Activated naive CD8-positive, alpha-beta T cell treated with anti-CD3 and anti-CD28 coated beads for 36 hours (primary cell): ENCODE measurements around the gene ANO1. TPM values are rescaled to one million over a fixed set of nuclear protein-coding genes. Genes with fewer than 3 reads are reported as not detected.
"Not testable (repeated sequence)": the region's sequence is repeated elsewhere in the genome, so short reads cannot be mapped to it uniquely, and the experiment has no call there.

Experiments
- DNase-seq: peaks from one replicate; pipeline ENCODE4 v3.0.0; 2021
- H3K27ac Mint-ChIP-seq: one replicate; pipeline ENCODE4 v1.8.0; 2022; ENCODE audit warnings: mild to moderate bottlenecking, moderate library complexity, mixed read lengths
- H3K27me3 Mint-ChIP-seq: one replicate; pipeline ENCODE4 v1.8.0; 2022; ENCODE audit warnings: mild to moderate bottlenecking, mixed read lengths
- H3K36me3 Mint-ChIP-seq: one replicate; pipeline ENCODE4 v1.8.0; 2021; ENCODE audit warnings: mild to moderate bottlenecking, mixed read lengths
- H3K4me1 Mint-ChIP-seq: one replicate; pipeline ENCODE4 v1.8.0; 2021; ENCODE audit warnings: mixed read lengths
- H3K4me3 Mint-ChIP-seq: one replicate; pipeline ENCODE4 v1.8.0; 2022; ENCODE audit warnings: mild to moderate bottlenecking, moderate library complexity, mixed read lengths
- H3K9me3 Mint-ChIP-seq: one replicate; pipeline ENCODE4 v1.8.0; 2022; ENCODE audit warnings: mixed read lengths
- total RNA-seq, 2 experiments: library from RNA; stranded (reverse); gene quantifications; one replicate each; pipeline ENCODE4 v1.2.3, GENCODE V29; 2021

ANO1 gene
- total RNA-seq: not detected

DNA sequence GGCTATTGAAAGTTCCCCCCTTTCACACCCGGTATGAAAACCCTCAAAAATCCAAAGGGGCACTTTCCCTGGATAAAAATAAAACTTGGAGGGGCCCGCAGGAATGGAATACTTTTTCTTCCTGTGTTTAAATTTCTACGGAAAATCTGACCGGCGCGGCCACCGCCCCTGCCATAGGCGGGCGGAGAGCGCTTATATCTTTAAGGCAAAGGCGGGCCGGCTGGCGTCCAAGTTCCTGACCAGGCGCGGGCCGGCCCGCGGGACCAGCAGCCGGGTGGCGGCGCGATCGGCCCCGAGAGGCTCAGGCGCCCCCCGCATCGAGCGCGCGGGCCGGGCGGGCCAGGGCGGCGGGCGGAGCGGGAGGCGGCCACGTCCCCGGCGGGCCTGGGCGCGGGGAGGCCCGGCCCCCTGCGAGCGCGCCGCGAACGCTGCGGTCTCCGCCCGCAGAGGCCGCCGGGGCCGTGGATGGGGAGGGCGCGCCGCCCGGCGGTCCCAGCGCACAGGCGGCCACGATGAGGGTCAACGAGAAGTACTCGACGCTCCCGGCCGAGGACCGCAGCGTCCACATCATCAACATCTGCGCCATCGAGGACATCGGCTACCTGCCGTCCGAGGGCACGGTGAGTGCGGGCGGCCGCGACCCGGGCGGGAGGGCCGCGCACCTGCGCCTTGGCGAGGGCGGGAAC lies at the start of gene ANO1:
TSS of gene ANO1 (plus strand) at position 223 of the 686 bp plus-strand sequence. CDS start at position 513, 290 bp downstream.
- Mint-ChIP-seq H3K27me3 (peaks cover 60% of the 10 kb centered on the region), H3K36me3 (no peaks in the 10 kb centered on the region), H3K27ac (no peak within 1 kb of the TSS), H3K4me3 (no peak within 1 kb of the TSS), H3K9me3 (no peaks in the 10 kb centered on the region), H3K4me1 (peaks cover 4% of the 10 kb centered on the region)
- DNase-seq: no peak

DNA sequence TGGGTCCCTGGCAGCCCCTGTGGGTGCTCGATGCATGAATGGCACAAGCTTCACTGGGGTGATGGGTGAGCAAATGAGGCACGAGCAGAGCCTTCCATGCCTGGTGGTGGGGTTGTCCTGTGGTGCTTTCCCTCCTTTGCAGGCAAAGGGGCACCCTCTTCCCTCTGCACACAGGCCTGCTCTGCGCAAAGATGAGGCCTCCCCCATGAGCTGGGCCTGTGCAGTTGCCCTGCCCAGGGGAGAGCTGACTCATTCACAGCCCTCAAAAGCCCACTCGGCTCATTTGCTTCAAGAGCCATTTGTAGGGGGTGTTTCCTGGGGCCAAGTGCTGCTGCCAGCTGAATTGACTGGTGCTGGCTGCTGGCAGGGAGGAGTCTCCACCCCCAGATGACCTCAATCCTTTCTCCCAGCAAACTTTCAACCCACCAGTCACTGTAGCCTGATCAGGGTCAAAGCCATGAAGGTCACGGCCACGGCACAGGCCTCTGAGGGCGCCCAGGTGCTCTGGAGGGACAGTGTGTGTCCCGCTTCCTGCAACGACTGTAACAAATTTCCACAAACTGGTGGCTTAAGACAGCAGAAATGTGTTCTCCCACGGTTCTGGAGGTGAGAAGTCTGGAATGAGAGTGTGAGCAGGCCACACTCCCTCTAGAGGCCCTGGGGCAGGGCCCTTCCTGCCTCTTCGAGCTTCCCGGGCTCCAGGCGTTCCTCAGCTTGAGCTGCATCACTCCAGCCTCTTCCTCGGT lies 48.8 kb upstream of the ANO1 start:
- Mint-ChIP-seq H3K36me3 (no peaks in the 10 kb centered on the region), H3K4me3 (no peak overlapping the region), H3K27ac (no peak overlapping the region), H3K27me3 (peaks cover 7% of the 10 kb centered on the region), H3K4me1 (no peaks in the 10 kb centered on the region), H3K9me3 (no peaks in the 10 kb centered on the region)
- DNase-seq: no peak

- Mint-ChIP-seq H3K27me3 (peaks cover 7% of the 10 kb centered on the region), H3K27ac (no peak overlapping the region), H3K4me3 (no peak overlapping the region), H3K4me1 (no peaks in the 10 kb centered on the region), H3K36me3 (no peaks in the 10 kb centered on the region), H3K9me3 (no peaks in the 10 kb centered on the region)
- no peak for DNase-seq
Observed at GRCh38 chr11:70029861-70030380, 48.2 kb upstream of the ANO1 start.

GRCh38 chr11:70030412-70030811 lies 47.7 kb upstream of the ANO1 start:
- Mint-ChIP-seq H3K9me3 (no peaks in the 10 kb centered on the region), H3K4me3 (no peak overlapping the region), H3K36me3 (no peaks in the 10 kb centered on the region), H3K27ac (no peak overlapping the region), H3K4me1 (no peaks in the 10 kb centered on the region), H3K27me3 (peaks cover 7% of the 10 kb centered on the region)
- DNase-seq: no peak

DNA sequence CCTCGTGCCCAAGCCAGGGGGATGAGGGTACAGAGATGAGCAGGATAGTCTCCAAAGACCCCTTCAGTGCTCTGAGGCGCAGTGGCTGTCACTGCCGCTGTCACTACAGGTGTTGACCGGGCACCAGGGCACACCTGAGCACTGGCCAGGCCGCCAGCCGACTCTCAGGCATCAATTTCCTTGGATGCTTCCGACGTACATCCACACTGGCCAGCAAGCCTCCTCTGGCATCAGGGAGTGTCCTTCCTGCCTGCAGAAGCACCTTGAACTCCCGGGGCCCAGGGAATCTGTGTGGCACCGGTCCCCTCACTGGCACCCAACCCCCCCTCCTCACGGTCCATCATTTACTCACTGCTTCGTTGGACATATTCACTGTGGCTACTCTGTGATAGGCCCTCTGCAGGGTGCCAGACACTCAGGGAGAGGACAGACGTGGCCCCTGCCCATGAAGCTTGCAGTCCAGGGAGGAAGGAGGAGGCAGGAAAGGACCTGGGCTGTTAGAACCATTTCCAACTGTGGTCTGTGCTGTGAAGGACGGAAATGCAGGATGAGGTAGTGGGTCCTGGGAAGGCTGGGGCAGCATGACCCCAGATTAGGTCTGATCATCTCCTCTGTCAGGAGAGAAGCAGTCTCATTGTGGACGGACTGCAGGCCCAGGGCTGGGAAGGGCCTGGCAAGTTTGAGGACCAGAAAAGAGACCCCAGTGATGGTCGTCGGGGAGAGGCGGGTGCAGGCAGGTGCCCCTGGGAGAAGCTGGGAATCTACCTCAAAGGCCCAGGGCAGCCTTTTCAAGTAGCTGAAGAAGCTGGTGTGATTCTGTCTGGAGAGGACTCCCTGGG lies 46.3 kb upstream of the ANO1 start:
- H3K4me1 Mint-ChIP-seq: no peaks in the 10 kb centered on the region
- peaks cover 11% of the 10 kb centered on the region for H3K27me3 Mint-ChIP-seq
- H3K4me3 Mint-ChIP-seq: no peak overlapping the region
- no peak for DNase-seq
- H3K36me3 Mint-ChIP-seq: no peaks in the 10 kb centered on the region
- peaks cover 1% of the 10 kb centered on the region for H3K9me3 Mint-ChIP-seq
- H3K27ac Mint-ChIP-seq: no peak overlapping the region

- Mint-ChIP-seq H3K27ac (no peak overlapping the region), H3K36me3 (no peaks in the 10 kb centered on the region), H3K9me3 (peaks cover 1% of the 10 kb centered on the region), H3K4me1 (no peaks in the 10 kb centered on the region), H3K4me3 (no peak overlapping the region), H3K27me3 (peaks cover 11% of the 10 kb centered on the region)
- no peak for DNase-seq
Observed at GRCh38 chr11:70032470-70032795, 45.7 kb upstream of the ANO1 start.

DNA sequence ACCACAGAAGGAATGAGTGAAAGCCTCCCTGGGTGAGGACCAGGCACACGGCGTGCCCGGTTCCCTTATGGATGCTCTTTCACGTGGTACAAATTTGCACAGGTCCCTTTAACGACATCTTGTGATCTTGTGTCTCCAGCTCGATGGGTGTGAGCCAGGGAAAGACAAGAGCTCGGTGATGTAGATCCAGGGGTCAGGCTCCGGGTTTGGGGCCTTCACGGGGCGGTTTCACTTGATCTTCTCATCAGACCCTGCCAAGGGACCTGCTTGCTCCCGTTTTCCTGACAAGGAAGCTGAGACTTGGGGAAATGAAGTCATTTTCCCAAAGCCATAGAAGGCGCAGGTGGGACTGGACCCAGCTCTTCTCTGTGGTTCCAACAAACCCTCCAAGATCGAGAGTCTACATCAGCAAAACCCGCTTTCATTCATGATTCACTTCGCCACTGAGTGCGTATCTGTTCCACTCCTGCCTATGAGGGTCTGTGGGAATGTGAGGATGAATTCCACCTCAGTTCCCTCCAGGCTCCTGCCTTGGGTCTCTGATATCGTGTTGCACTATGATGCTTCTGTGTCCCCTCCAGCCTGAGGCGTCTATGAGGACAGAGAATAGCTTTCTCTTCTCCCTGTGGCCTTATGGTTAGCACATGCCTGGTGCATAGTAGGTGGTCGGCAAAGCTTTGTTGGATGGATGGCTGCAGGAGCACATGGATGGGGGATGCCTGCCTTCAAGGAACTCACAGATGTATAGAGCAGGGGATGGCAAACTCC lies 45.0 kb upstream of the ANO1 start:
- Mint-ChIP-seq H3K4me3 (no peak overlapping the region), H3K9me3 (peaks cover 2% of the 10 kb centered on the region), H3K27ac (no peak overlapping the region), H3K27me3 (peaks cover 12% of the 10 kb centered on the region), H3K36me3 (no peaks in the 10 kb centered on the region), H3K4me1 (no peaks in the 10 kb centered on the region)
- no peak for DNase-seq

DNA sequence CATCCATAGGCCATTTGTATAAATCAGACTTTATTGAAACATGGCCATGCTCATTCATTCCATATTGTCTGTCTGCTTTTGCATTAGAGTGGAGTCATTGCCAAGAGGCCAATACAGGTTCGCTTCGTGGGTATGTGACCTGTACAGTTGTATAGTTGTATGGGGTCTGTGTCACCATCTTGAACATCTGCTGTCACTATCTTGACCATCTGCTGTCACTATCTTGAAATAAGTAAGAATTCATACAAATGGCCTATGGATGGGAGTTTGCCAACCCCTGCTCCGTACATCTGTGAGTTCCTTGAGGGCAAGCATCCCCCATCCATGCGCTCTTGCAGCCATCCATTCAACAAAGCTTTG lies 44.4 kb upstream of the ANO1 start:
- Mint-ChIP-seq H3K4me1 (no peaks in the 10 kb centered on the region), H3K27ac (no peak overlapping the region), H3K4me3 (no peak overlapping the region), H3K36me3 (no peaks in the 10 kb centered on the region), H3K27me3 (peaks cover 18% of the 10 kb centered on the region), H3K9me3 (peaks cover 7% of the 10 kb centered on the region)
- no peak for DNase-seq

GRCh38 chr11:70034740-70035365 lies 43.3 kb upstream of the ANO1 start:
- Mint-ChIP-seq H3K27ac (no peak overlapping the region), H3K36me3 (no peaks in the 10 kb centered on the region), H3K4me1 (no peaks in the 10 kb centered on the region), H3K27me3 (peaks cover 25% of the 10 kb centered on the region), H3K9me3 (peaks cover 8% of the 10 kb centered on the region), H3K4me3 (no peak overlapping the region)
- DNase-seq: no peak

- DNase-seq, H3K36me3 Mint-ChIP-seq, H3K4me3 Mint-ChIP-seq, H3K9me3 Mint-ChIP-seq, H3K4me1 Mint-ChIP-seq, H3K27ac Mint-ChIP-seq: not testable (repeated sequence)
- peaks cover 33% of the 10 kb centered on the region for H3K27me3 Mint-ChIP-seq
Observed at GRCh38 chr11:70035665-70036064, 42.5 kb upstream of the ANO1 start.

GRCh38 chr11:70036971-70037882 lies 40.9 kb upstream of the ANO1 start:
- peaks cover 14% of the 10 kb centered on the region for H3K9me3 Mint-ChIP-seq
- no peak overlapping the region for H3K27ac Mint-ChIP-seq
- no peak for DNase-seq
- H3K4me3 Mint-ChIP-seq: no peak overlapping the region
- H3K4me1 Mint-ChIP-seq: no peaks in the 10 kb centered on the region
- H3K27me3 Mint-ChIP-seq: peaks cover 29% of the 10 kb centered on the region
- no peaks in the 10 kb centered on the region for H3K36me3 Mint-ChIP-seq

DNA sequence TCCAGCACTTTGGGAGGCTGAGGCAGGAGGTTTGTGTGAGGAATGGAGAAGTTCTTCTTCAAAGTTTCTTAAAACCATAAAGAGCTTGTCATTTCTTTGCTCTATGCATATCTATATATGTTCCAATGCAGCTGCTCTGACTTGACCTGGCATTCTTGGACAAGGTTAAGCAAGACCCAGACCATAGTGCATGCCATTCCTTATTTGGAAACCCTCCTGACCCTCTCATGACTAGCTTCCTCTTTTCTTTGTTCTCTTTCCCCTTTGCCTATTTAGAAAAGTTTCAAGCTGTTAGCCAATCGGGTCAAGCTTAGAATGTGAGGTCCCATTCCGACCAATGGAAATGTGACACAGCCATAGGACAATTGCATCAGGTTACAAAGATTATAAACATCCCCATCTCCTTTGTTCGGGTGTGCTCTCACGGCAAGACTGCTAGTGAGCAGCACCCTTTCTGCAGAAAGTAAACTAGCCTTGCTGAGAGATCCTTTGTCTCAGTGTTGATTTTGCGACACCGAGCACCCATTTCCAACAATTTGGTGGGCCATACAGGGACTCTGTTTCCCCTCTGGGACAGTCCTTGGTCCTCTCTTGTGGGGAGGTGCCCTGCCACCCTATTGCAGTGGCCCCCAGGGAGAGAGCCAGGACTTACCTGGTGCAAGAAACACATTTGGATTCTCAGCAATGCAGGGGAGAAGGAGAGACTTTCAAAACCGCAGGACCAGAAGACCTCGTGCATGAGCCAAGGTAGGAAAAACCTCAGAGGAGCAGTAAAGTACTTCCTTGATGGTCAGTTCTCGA lies 39.9 kb upstream of the ANO1 start:
- no peak for DNase-seq
- Mint-ChIP-seq H3K36me3 (no peaks in the 10 kb centered on the region), H3K4me1 (no peaks in the 10 kb centered on the region), H3K27me3 (peaks cover 30% of the 10 kb centered on the region), H3K27ac (no peak overlapping the region), H3K4me3 (no peak overlapping the region), H3K9me3 (peaks cover 23% of the 10 kb centered on the region)

GRCh38 chr11:70040452-70040851 lies 37.7 kb upstream of the ANO1 start:
- Mint-ChIP-seq H3K27me3 (peaks cover 37% of the 10 kb centered on the region), H3K4me3 (no peak overlapping the region), H3K4me1 (no peaks in the 10 kb centered on the region), H3K27ac (no peak overlapping the region), H3K36me3 (no peaks in the 10 kb centered on the region), H3K9me3 (peaks cover 25% of the 10 kb centered on the region)
- DNase-seq: no peak
